Measurements from ENCODE around the gene CWF19L2.
A peak's percentile ranks its signal among the peaks of the same experiment; 100 is the strongest.
"Not testable (repeated sequence)": the region's sequence is repeated elsewhere in the genome, so short reads cannot be mapped to it uniquely, and the experiment has no call there.

CWF19L2 gene

GRCh38 chr11:107430525-107430924, 27.1 kb downstream of the CWF19L2 start:
- no peak for DNase-seq

GRCh38 chr11:107427569-107428180, 29.9 kb downstream of the CWF19L2 start:
- no peak for DNase-seq

DNA sequence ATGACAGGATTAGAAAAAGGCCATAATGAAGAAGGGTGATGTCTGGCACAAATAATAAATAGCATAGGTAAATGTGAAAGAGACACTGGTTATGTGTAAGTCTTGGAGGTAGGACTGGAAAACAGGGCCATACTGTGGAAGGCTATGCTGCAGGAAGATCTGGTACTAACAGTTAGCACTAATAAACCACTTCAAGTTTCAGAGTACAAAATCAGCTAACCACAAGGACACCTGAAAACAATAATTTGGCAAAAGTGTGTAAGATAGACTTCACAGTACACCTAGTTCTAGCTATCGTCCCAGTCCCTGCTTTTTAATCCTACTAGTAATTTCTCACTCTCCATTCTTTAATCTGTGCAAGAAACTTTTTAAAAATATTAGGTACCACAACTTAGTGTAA, 44.3 kb downstream of the CWF19L2 start:
- no peak for DNase-seq

DNA sequence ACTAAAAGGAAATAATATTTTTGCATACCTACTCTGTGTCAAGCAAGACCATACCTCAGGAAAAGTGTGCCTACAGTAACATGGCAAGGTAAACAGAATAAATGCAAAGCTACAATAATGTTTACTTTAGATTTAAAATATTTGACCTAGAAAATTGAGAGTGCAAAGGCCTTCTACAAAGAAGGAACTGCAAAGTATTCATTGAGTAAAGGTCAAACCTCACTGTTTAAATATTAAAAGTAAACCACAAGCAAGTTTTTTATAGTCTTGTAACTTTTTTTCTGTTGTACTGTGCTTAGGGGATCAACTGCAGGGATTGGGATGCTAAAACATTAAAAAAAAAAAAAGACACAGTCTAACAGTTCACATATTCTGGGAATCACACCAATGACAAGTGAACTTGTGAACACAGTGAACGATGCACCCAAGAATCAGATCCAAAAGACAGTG, 48.8 kb downstream of the CWF19L2 start:
- no peak for DNase-seq

GRCh38 chr11:107405260-107405659, 52.4 kb downstream of the CWF19L2 start:
- no peak for DNase-seq

DNA sequence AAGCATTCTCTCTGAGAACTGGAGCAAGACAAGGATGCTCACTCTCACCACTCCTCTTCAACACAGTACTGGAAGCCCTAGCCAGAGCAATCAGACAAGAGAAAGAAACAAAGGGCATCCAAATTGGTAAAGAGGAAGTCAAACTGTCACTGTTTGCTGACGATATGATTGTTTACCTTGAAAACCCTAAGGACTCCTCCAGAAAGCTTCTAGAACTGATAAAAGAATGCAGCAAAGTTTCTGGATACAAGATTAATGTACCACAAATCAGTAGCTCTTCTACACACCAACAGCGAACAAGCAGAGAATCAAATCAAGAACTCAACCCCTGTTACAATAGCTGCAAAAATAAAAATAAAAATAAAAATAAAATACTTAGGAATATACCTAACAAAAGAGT, 56.5 kb downstream of the CWF19L2 start:
- not testable (repeated sequence) for DNase-seq

DNA sequence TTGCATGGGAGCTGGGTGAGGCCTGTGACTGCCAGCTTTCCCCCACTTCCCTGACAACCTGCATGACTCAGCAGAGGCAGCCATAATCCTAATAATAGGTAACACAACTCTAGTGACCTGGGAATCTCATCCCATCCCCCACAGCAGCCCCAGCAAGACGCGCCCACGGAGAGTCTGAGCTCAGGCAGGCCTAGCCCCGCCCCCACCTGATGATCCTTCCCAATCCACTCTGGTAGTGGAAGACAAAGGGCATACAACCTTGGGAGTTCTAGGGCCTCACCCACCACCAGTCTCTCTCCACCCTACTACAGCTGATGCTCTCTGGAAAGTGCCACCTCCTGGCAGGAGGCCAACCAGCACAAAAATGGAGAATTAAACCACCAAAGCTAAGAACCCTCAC, 60.3 kb downstream of the CWF19L2 start:
- DNase-seq, result no peak

DNA sequence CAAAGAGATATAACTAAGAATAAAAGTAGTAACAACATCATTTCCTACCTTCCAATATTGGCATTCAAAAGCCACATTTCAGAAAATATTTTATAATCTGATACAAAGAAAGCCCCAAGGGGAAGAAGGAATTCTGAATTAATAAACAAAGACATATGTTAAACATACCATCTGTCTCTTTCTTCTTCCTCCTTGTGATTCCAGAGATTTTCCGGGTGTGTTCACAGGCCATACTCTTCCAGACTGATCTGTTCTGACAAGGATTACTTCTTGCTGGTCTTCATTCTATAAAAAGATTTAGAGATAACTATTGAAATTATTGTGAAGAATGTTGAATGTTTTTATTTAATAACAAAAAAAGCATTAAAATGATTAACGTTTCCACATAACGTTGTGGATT, 65.0 kb downstream of the CWF19L2 start:
- DNase-seq, result peak; percentile 63

GRCh38 chr11:107390701-107391100, 66.9 kb downstream of the CWF19L2 start:
- not testable (repeated sequence) for DNase-seq

- no peak for DNase-seq
Measured at GRCh38 chr11:107387666-107388065, 70.0 kb downstream of the CWF19L2 start.

DNA sequence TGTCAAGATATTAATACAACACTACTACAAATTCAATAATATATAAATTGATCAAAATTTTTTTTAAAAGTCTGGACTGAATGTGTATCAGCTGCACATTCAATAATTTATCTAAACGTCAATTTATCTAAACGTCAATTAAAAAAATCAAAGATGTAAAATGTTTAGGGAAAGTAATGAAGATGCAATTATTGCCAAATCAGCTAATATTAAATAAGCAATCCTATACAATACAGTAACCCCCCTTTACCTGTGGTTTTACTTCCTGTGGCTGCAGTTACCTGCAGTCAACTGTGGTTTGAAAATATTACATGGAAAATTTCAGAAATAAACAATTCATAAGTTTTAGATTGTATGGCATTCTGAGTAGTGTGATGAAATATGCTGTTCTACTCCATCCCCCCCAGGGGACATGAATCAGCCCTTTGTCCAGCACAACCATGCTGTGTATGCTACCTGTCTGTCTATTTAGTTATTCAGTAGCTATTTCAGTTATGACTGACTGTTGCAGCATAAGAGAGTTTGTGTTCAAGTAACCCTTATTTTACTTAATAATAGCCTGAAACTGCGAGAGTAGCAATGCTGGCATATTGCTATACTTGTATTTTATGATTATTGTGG, 72.2 kb downstream of the CWF19L2 start:
- DNase-seq, result no peak

DNA sequence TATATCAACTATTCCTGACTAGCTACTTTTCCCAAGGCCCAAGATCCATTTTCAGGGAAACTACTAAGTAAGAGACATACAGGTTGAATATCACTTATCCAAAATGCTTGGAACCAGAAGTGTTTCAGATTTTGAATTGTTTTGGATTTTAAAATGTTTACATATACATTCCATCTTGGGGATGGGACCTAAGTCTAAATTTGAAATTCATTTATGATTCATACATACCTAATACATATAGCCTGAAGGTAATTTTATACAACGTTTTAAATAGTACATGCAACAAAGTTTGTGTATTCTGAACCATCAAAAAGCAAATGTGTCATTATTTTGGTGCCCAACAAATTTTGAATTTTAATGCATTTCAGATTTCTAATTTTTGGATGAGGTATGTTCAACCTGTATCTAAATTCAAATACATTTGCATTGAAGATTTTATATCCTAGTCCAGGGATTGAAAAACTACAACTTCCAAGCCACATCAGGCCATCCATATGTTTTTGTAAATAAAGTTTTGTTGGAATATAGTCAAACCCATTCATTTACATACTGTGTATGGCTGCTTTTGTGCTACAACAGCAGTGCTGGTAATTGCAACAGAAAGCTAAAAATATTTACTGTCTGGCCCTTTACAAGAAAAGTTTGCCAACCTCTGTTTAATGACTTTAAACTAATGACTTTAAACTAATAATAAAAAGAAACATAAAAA, 73.3 kb downstream of the CWF19L2 start:
- no peak for DNase-seq

- no peak for DNase-seq
Measured at GRCh38 chr11:107372439-107372838, 85.2 kb downstream of the CWF19L2 start.

DNA sequence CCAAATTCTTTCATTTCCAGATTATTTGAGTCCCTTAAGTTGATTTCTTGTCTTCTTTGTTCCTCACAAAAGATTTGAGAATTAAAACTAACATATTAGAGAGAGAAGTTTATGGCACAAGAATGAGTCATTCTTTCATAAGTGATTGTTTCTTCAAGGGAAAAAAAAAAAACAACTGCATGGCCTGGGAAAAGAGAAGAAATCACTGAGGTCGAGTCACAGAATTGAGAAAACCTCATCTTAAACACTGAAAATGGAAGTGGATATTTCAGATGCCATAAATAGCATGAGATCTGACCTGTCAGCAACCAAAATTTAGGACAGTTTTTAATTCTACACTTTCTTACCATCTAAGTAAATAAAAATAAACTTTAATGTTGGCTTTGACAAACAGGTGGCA, 87.2 kb downstream of the CWF19L2 start:
- DNase-seq, result no peak

GRCh38 chr11:107359701-107360100, 97.9 kb downstream of the CWF19L2 start:
- DNase-seq, result no peak

DNA sequence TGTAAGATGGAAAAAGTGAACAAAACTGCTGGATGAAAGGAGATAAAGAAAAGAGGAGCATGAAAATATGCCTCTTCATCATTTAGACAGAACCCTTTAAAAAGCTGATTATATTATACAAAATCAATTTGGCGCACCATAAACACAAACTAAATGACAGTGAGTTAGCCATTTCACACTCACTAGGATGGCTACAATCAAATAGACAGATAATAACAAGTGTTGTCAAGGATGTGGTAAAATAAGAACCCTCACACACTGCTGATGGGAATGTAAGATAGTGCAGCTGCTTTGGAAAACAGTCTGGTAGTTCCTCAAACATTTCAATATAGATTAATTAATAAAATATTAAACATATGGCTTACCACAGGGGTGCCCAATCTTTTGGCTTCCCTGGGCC, 99.7 kb downstream of the CWF19L2 start:
- no peak for DNase-seq

DNA sequence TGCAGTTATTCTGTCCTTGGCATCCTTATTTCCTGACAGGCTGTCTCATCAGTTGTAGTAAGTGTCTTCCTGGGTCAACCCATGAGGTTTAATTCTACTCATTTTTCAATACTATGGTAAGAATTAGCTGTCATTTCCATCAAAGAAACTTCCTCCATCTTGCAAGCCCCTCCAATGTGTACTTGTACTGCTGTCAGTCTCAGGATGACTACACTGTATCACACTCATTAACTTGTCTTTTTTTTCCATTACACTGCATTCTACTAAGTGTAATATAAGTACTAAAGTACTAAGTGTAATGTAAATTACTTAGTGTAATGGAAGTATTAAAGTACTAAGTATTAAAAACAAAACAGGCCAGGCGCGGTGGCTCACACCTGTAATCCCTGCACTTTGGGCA, 102.8 kb downstream of the CWF19L2 start:
- no peak for DNase-seq

GRCh38 chr11:107337917-107338316, 119.7 kb downstream of the CWF19L2 start:
- DNase-seq, result no peak

GRCh38 chr11:107331728-107332127, 125.9 kb downstream of the CWF19L2 start:
- DNase-seq, result no peak

- no peak for DNase-seq
Measured at GRCh38 chr11:107329164-107329563, 128.5 kb downstream of the CWF19L2 start.

DNA sequence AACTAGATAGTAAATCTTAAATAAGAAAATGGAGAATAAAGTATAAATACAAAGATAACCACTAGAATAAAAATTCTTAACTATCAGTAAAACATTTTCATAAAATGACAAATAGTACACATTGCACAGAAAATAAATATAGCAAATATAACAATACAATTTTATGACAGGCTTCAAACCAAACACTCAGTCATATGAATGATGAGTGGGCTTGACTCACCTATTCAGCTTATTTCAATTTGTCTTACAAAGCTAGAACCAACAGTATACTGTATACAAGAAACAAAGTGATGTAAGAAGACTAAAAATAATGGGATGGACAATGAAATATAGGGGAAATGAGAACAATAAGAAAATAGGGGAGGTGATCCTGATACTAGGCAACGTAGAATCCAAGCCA, 141.2 kb downstream of the CWF19L2 start:
- DNase-seq, result no peak

- DNase-seq, result no peak
Measured at GRCh38 chr11:107307991-107308390, 149.6 kb downstream of the CWF19L2 start.

DNA sequence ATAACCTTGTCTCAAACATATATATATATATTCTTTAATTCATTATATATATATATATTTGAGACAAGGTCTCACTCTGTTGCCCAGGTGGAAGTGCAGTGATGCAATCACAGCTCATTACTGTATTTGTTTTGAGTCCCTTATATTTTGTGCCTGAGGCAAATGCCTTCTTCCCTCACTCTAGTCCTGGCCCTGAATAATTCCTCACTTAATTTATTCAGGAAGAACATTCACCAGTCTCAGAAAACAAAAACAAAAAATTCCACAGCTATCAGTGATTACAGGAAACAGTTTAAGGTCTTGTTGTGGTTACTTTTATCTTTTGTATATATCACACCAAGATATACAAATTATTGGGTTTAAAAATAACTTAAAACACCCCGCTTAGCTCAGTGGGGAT, 155.7 kb downstream of the CWF19L2 start:
- DNase-seq, result no peak

- no peak for DNase-seq
Measured at GRCh38 chr11:107293677-107294344, 163.8 kb downstream of the CWF19L2 start.

Measured in eye (tissue), 1 donor.